ENCODE measurements around the gene DNAJB2. TPM values are rescaled to one million over a fixed set of nuclear protein-coding genes. Genes with fewer than 3 reads are reported as not detected.

DNAJB2 gene
- total RNA-seq, 1 experiment from 2014 or later: 36.2 TPM

GRCh38 chr2:219323434-219323833 is 44.3 kb downstream of the DNAJB2 start:
- H4K20me1 ChIP-seq (ENCODE audit: insufficient read depth): no peaks in the 10 kb centered on the region
- no peaks in the 10 kb centered on the region for H3K79me2 ChIP-seq (ENCODE audit: insufficient read depth, low read length)
- no peak overlapping the region for H2AFZ ChIP-seq (ENCODE audit: low read depth, low read length, poor library complexity, severe bottlenecking)
- intact Hi-C loops (cut with micrococcal nuclease): no loop called here
- no TSS peak for BruUV-seq (replicated peaks)
- no peaks in the 10 kb centered on the region for H3K9me2 ChIP-seq (ENCODE audit: insufficient read depth)
- H3K4me2 ChIP-seq (ENCODE audit: low read length): no peak overlapping the region
- H3K9ac ChIP-seq (ENCODE audit: low read length): no peak overlapping the region
- H3K4me3 ChIP-seq (replicated peaks in 1 of 2; ENCODE audit: low read depth in 1 of 2, low read length in 2 of 2): no peak overlapping the region
- H3K4me1 ChIP-seq (ENCODE audit: control insufficient read depth in 1 of 2, insufficient read depth in 2 of 2, low read length in 2 of 2): no peaks in the 10 kb centered on the region
- no peak overlapping the region for H3K27ac ChIP-seq (ENCODE audit: low read depth, low read length)
- ATAC-seq (no peak), DNase-seq (ENCODE audit: low read depth, low spot score) (no peak)
- RAD21 ChIA-PET (ENCODE audit: low non-redundant PET in 1 of 2, low total read pairs in 2 of 2, uncharacterized antibody in 2 of 2, unreplicated experiment in 2 of 2): no interaction called here
- no peak for TF ChIP-seq ZFX (IDR thresholded peaks at IDR 0.05)
- TF ChIP-seq FOSL1 (IDR thresholded peaks at IDR 0.05; ENCODE audit: low read depth): no peak
- no peak for TF ChIP-seq ZNF274 (IDR thresholded peaks at IDR 0.05; ENCODE audit: low read depth, low read length)
- TF ChIP-seq JUND (IDR thresholded peaks at IDR 0.05): no peak
- TF ChIP-seq TCF7L2 (IDR thresholded peaks at IDR 0.05; ENCODE audit: borderline replicate concordance, extremely low read depth, insufficient read depth, insufficient read length): no peak
- TF ChIP-seq EZH2 (IDR thresholded peaks at IDR 0.05): no peak
- TF ChIP-seq SIN3A (IDR thresholded peaks at IDR 0.05; ENCODE audit: low read depth): no peak
- no peak for TF ChIP-seq MAX (IDR thresholded peaks at IDR 0.05)
- TF ChIP-seq SRF (IDR thresholded peaks at IDR 0.05; ENCODE audit: low read depth): no peak
- TF ChIP-seq ELF1 (IDR thresholded peaks at IDR 0.05; ENCODE audit: borderline replicate concordance, low read depth): no peak
- POLR2A ChIA-PET: no interaction called here
- no peaks in the 10 kb centered on the region for H3K36me3 ChIP-seq (ENCODE audit: control insufficient read depth in 1 of 2, insufficient read depth in 2 of 2, low read length in 2 of 2)
- no peaks in the 10 kb centered on the region for H3K9me3 ChIP-seq (ENCODE audit: control insufficient read depth in 1 of 2, insufficient read depth in 1 of 2, low read depth in 1 of 2, low read length in 2 of 2)
- CTCF ChIA-PET: no interaction called here
- peaks cover 41% of the 10 kb centered on the region; the same call in 1 of the 2 replicates for H3K27me3 ChIP-seq (ENCODE audit: insufficient read depth, low read length)

GRCh38 chr2:219325136-219325535 is 46.0 kb downstream of the DNAJB2 start:
- RAD21 ChIA-PET (ENCODE audit: low non-redundant PET in 1 of 2, low total read pairs in 2 of 2, uncharacterized antibody in 2 of 2, unreplicated experiment in 2 of 2): no interaction called here
- Histone ChIP-seq H3K4me2 (ENCODE audit: low read length) (no peak overlapping the region), H3K4me3 (replicated peaks in 1 of 2; ENCODE audit: low read depth in 1 of 2, low read length in 2 of 2) (no peak overlapping the region), H3K27ac (ENCODE audit: low read depth, low read length) (no peak overlapping the region), H3K79me2 (ENCODE audit: insufficient read depth, low read length) (no peaks in the 10 kb centered on the region), H3K4me1 (ENCODE audit: control insufficient read depth in 1 of 2, insufficient read depth in 2 of 2, low read length in 2 of 2) (no peaks in the 10 kb centered on the region), H3K9ac (ENCODE audit: low read length) (no peak overlapping the region), H2AFZ (ENCODE audit: low read depth, low read length, poor library complexity, severe bottlenecking) (no peak overlapping the region), H3K36me3 (ENCODE audit: control insufficient read depth in 1 of 2, insufficient read depth in 2 of 2, low read length in 2 of 2) (no peaks in the 10 kb centered on the region), H3K9me2 (ENCODE audit: insufficient read depth) (no peaks in the 10 kb centered on the region), H4K20me1 (ENCODE audit: insufficient read depth) (no peaks in the 10 kb centered on the region), H3K9me3 (ENCODE audit: control insufficient read depth in 1 of 2, insufficient read depth in 1 of 2, low read depth in 1 of 2, low read length in 2 of 2) (no peaks in the 10 kb centered on the region), H3K27me3 (ENCODE audit: insufficient read depth, low read length) (peaks cover 48% of the 10 kb centered on the region; the same call in 1 of the 2 replicates)
- CTCF ChIA-PET: no interaction called here
- POLR2A ChIA-PET: no interaction called here
- intact Hi-C loops (cut with micrococcal nuclease): no loop called here
- no TSS peak for BruUV-seq (replicated peaks)
- ATAC-seq (no peak), DNase-seq (ENCODE audit: low read depth, low spot score) (no peak)
- TF ChIP-seq SIN3A (IDR thresholded peaks at IDR 0.05; ENCODE audit: low read depth) (no peak), CTCF (IDR thresholded peaks at IDR 0.05 in 2 of 3, conservative IDR thresholded peaks at IDR 0.05 in 1 of 3; ENCODE audit: borderline replicate concordance in 1 of 3, insufficient read depth in 1 of 3, low read depth in 2 of 3, low read length in 2 of 3) (no peak), ZBTB33 (IDR thresholded peaks at IDR 0.05; ENCODE audit: extremely low read depth, insufficient replicate concordance, low read length) (no peak), CEBPB (IDR thresholded peaks at IDR 0.05; ENCODE audit: low read depth) (no peak), EGR1 (IDR thresholded peaks at IDR 0.05; ENCODE audit: low read depth) (no peak), SP1 (IDR thresholded peaks at IDR 0.05; ENCODE audit: low read depth) (no peak), MAX (IDR thresholded peaks at IDR 0.05) (no peak)
